Stomach smooth muscle (tissue), 2 donors: ENCODE data around the gene PARD3B.

Experiments
- H3K27ac ChIP-seq: one replicate; pipeline ENCODE4 v1.7.0; 2013; ENCODE audit warnings: mild to moderate bottlenecking, low read length, inconsistent platforms
- H3K27me3 ChIP-seq, 2 donors: one replicate each; pipeline ENCODE4 v1.7.0; 2013; ENCODE audit warnings: low read length in 2 of 2; ENCODE audit not compliant: insufficient read depth in 2 of 2, control insufficient read depth in 1 of 2
- H3K36me3 ChIP-seq, 2 donors: one replicate each; pipeline ENCODE4 v1.7.0; 2013; ENCODE audit warnings: low read length in 2 of 2; ENCODE audit not compliant: control insufficient read depth in 2 of 2, insufficient read depth in 2 of 2
- H3K4me1 ChIP-seq: one replicate; pipeline ENCODE4 v1.7.0; 2013; ENCODE audit warnings: low read length; ENCODE audit not compliant: control insufficient read depth, insufficient read depth
- H3K4me3 ChIP-seq, 2 donors: one replicate each; pipeline ENCODE4 v1.7.0; 2013; ENCODE audit warnings: low read length in 2 of 2
- H3K9ac ChIP-seq, 2 donors: one replicate each; pipeline ENCODE4 v1.7.0; 2013; ENCODE audit warnings: low read length in 2 of 2, mild to moderate bottlenecking in 1 of 2
- H3K9me3 ChIP-seq, 2 donors: one replicate each; pipeline ENCODE4 v1.7.0; 2013; ENCODE audit warnings: low read length in 2 of 2; ENCODE audit not compliant: control insufficient read depth in 2 of 2
- donor health status: healthy.
- donor health status: Pancreatic carcinoma.

PARD3B gene

DNA sequence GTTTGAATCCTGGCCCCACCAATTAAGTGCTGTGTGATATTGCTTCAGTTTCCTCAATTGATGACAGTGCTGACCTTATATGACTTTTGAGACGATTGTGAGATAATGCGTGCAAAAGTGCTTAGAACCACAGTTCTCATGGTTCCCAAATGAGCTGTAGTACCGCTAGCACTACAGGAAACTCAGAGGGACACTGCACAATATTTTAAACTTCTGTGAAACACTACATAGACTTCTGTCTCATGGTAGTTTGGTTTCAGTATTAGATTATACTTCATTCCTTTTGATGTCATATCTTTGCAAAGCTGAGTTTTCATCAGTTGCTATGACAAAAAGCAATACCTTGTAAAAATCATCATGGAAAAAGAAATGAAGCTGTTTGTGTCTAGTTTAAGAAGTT lies 368.0 kb downstream of the PARD3B start:
- Histone ChIP-seq H3K9ac (no peak overlapping the region), H3K4me1 (no peaks in the 10 kb centered on the region), H3K9me3 (no peaks in the 10 kb centered on the region), H3K27ac (no peak overlapping the region), H3K36me3 (no peaks in the 10 kb centered on the region), H3K4me3 (no peak overlapping the region), H3K27me3 (no peaks in the 10 kb centered on the region)

- Histone ChIP-seq H3K9me3 (no peaks in the 10 kb centered on the region), H3K27me3 (no peaks in the 10 kb centered on the region), H3K4me3 (no peak overlapping the region), H3K27ac (no peak overlapping the region), H3K9ac (no peak overlapping the region), H3K4me1 (no peaks in the 10 kb centered on the region), H3K36me3 (no peaks in the 10 kb centered on the region)
Observed at GRCh38 chr2:204913854-204914464, 368.7 kb downstream of the PARD3B start.

DNA sequence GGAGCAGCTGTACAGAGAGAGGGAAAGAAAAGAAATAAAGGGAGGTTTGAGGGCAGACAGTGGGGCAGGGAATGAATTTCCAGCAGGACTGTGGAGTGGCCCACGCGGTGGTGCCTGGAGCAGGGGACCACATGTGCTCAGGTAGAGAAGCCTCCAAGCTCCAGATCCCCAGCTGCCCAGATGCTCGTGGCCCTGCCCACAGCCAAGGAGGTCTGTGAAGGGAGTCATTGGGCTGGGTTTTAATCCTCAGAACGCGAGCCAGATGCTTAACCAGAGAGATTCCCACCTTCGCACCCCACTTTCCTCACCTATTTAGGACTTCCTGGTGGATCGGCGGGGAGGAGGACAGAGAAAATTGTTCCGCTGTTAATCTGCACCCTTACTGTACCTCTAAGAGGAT lies 369.4 kb downstream of the PARD3B start:
- H3K4me1 ChIP-seq, result no peaks in the 10 kb centered on the region
- no peaks in the 10 kb centered on the region for H3K36me3 ChIP-seq
- H3K9me3 ChIP-seq, result no peaks in the 10 kb centered on the region
- no peak overlapping the region for H3K4me3 ChIP-seq
- H3K9ac ChIP-seq, result no peak overlapping the region
- H3K27ac ChIP-seq, result no peak overlapping the region
- H3K27me3 ChIP-seq, result no peaks in the 10 kb centered on the region

- Histone ChIP-seq H3K9me3 (no peaks in the 10 kb centered on the region), H3K4me1 (no peaks in the 10 kb centered on the region), H3K9ac (no peak overlapping the region), H3K27ac (no peak overlapping the region), H3K4me3 (no peak overlapping the region), H3K36me3 (no peaks in the 10 kb centered on the region), H3K27me3 (no peaks in the 10 kb centered on the region)
Observed at GRCh38 chr2:204917089-204917701, 371.9 kb downstream of the PARD3B start.

DNA sequence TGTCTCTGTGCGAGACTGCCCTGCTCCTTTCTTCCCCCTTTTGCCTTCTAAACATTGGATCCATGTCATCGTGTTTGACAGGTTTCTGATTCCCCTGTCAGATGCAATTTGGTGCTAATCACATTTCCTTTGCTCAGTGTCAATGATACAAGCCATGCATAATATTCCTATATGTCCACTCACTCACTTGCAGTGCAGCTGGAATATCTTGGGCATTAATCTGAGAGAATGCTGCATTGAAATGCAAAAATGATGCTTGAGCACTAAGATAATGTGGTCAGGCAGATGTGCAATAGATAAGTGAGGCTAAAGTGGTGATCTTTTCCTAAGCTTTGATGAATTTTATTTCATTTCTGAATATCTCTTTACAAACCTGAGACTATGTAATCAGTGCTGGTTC lies 375.5 kb downstream of the PARD3B start:
- Histone ChIP-seq H3K27ac (no peak overlapping the region), H3K27me3 (no peaks in the 10 kb centered on the region), H3K4me1 (no peaks in the 10 kb centered on the region), H3K9me3 (no peaks in the 10 kb centered on the region), H3K36me3 (no peaks in the 10 kb centered on the region), H3K4me3 (no peak overlapping the region), H3K9ac (no peak overlapping the region)

DNA sequence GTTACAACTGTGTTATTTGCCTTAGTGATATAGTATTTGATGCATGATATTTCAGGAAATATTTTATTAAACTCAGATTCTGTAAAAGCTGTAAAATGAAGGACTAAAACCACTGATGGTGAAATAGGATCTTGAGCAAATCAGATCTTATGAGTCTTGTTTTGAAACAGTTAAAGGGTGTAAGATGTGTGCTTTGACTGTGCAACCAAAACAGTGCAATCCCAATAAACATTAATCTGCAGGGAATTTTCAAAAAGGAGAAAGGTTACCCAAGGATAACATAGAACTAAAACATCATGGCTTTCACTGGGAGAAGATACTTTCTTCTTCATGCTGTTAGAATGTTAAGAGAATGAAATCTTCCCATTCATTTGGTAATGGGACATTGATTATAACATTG lies 378.7 kb downstream of the PARD3B start:
- no peaks in the 10 kb centered on the region for H3K27me3 ChIP-seq
- no peaks in the 10 kb centered on the region for H3K9me3 ChIP-seq
- no peaks in the 10 kb centered on the region for H3K36me3 ChIP-seq
- no peaks in the 10 kb centered on the region for H3K4me1 ChIP-seq
- no peak overlapping the region for H3K9ac ChIP-seq
- no peak overlapping the region for H3K27ac ChIP-seq
- no peak overlapping the region for H3K4me3 ChIP-seq

DNA sequence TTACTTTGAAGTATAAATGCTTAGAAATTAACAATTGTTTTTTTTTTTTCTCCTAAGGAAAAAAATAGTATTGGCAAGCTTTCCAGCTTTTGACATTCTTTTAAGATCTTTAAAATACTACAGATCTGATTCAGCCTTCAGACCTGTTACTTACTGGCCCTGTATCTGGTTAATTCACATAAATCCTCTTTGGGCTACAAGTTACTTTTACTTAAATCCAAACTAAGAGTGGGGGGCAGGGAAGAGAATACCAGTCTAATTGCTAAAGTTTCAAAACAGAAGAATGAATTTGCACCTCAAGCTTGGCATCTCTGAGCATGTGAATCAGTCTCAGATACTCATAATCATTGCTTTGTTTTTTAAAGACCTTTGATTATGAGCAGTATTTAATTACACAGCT lies 386.3 kb downstream of the PARD3B start:
- no peak overlapping the region for H3K27ac ChIP-seq

DNA sequence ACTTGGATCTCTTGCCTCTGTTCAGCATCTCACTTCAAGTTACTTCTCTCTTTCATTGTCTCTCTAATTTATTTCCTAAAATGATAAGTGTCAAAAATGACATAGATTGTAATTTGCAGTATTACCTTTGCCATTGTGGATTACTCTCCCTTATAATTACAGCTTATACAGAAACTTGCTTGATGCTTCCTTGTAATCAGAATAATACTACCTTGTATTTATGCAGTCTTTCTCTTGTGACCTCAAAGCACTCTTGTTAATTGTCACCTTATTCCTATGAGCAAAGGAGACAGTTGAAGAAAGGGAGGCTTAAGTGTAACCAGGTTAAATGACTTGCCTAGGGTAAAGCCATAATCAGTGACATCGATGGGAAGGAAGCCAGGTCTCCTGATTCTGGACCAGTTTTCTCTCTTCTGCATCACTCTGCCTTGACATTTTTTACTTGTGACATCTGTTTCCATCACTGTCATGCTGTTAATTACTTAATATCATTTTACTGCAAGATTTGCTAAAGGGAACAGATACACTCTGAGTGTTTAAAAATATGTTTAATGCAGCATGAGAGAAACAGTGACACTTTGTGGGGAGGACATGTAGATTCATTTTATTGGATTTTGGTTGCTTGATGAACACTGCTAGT lies 388.6 kb downstream of the PARD3B start:
- Histone ChIP-seq H3K4me1 (no peaks in the 10 kb centered on the region), H3K4me3 (no peak overlapping the region), H3K36me3 (no peaks in the 10 kb centered on the region), H3K9ac (no peak overlapping the region), H3K27ac (no peak overlapping the region), H3K9me3 (no peaks in the 10 kb centered on the region), H3K27me3 (no peaks in the 10 kb centered on the region)

More for the DNA sequence above, 386.3 kb downstream of the PARD3B start:
- no peak overlapping the region for H3K9ac ChIP-seq
- no peaks in the 10 kb centered on the region for H3K4me1 ChIP-seq
- no peaks in the 10 kb centered on the region for H3K36me3 ChIP-seq
- H3K27me3 ChIP-seq, result no peaks in the 10 kb centered on the region
- no peaks in the 10 kb centered on the region for H3K9me3 ChIP-seq
- H3K4me3 ChIP-seq, result no peak overlapping the region

- H3K4me3 ChIP-seq, result no peak overlapping the region
- H3K9me3 ChIP-seq, result no peaks in the 10 kb centered on the region
- H3K4me1 ChIP-seq, result no peaks in the 10 kb centered on the region
- H3K36me3 ChIP-seq, result no peaks in the 10 kb centered on the region
- H3K27me3 ChIP-seq, result no peaks in the 10 kb centered on the region
- H3K27ac ChIP-seq, result no peak overlapping the region
- no peak overlapping the region for H3K9ac ChIP-seq
Observed at GRCh38 chr2:204944927-204945326, 399.7 kb downstream of the PARD3B start.

DNA sequence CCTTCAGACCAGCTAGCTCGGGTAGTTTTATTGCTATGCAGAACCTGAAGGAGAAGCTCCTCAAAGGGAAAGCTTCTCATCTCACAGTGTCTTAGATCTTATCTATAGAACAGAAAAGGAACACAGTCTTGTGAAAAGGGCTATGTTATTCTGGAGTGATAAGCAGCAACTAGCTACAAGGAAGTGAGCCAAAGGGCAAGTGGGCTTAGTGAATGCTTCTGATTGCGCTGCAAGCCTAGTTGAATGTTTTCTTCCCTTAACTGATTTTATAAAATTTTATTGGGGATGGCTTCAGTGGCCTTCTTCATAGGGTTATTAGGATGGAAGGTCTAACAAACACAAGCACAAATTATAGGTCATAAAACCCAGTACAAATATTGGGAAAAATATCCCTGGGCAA lies 400.1 kb downstream of the PARD3B start:
- Histone ChIP-seq H3K9ac (no peak overlapping the region), H3K4me3 (no peak overlapping the region), H3K27ac (no peak overlapping the region), H3K27me3 (no peaks in the 10 kb centered on the region), H3K9me3 (no peaks in the 10 kb centered on the region), H3K4me1 (no peaks in the 10 kb centered on the region), H3K36me3 (no peaks in the 10 kb centered on the region)

- Histone ChIP-seq H3K9me3 (no peaks in the 10 kb centered on the region), H3K27me3 (no peaks in the 10 kb centered on the region), H3K27ac (no peak overlapping the region), H3K4me1 (no peaks in the 10 kb centered on the region), H3K4me3 (no peak overlapping the region), H3K36me3 (no peaks in the 10 kb centered on the region), H3K9ac (no peak overlapping the region)
Observed at GRCh38 chr2:204946892-204947291, 401.6 kb downstream of the PARD3B start.
